C4-2B (cell line): ENCODE data around the gene CWC27.

Source experiments
- CTCF ChIP-seq: fragments of 450-650 bp; conservative IDR thresholded peaks from 2 replicates; pipeline ENCODE4 v1.5.1; 2017; ENCODE audit warnings: mild to moderate bottlenecking
- ZFX ChIP-seq: fragments of 450-650 bp; IDR thresholded peaks from 2 replicates; pipeline ENCODE4 v1.6.1; 2017

- TF ChIP-seq ZFX (no peak), CTCF (no peak)
Measured at GRCh38 chr5:64969578-64969977, 200.8 kb downstream of the CWC27 start.
